HG02852 (cell line): ENCODE data around the gene ADAM10.

Experiments
- ATAC-seq: cut with Tn5 transposase; IDR thresholded peaks from one replicate; pipeline ENCODE4 v1.9.1; 2021; ENCODE audit warnings: mild to moderate bottlenecking, moderate library complexity; ENCODE audit not compliant: unreplicated experiment

ADAM10 gene

DNA sequence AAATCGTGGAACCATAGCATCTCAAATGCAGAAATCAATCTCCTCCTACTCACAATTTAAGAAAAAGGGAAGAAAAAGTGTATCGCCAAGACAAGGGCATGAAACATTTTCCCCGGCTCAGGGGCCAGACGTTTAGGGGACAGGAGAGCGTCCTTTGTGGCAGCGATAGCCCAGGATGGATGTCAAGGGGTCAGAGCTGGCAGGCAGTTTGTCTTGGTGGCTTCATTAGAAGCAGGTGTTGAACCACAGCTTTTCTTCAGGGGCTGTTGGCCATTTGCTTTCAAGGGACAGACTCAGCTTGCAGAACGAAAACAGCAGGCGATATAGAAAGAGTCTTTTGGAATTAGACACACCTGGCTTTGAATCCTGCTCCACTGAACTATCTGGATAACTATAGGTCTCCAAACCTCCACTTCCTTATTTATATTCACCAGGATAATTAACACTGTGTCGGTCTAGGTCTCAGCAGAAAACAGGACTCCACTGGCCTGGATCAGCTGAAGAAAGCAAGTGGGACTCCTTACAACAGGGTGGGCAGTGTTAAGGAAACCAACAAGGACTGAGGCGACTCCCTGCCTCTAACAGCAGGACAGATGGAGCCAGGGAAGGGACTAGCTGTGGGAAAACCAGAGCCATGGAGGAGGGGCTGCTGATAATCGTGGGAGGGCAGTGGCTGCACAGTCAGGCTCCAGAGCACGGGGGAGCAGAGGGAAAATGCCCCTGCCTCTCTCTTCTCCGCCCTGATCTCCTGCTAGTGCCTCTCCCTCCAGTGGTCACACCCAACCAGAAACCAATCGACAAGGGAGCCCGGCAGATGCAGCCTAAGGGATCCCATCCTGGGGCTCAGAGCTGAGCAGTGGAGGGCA, 194.1 kb downstream of the ADAM10 start:
- ATAC-seq = no peak

DNA sequence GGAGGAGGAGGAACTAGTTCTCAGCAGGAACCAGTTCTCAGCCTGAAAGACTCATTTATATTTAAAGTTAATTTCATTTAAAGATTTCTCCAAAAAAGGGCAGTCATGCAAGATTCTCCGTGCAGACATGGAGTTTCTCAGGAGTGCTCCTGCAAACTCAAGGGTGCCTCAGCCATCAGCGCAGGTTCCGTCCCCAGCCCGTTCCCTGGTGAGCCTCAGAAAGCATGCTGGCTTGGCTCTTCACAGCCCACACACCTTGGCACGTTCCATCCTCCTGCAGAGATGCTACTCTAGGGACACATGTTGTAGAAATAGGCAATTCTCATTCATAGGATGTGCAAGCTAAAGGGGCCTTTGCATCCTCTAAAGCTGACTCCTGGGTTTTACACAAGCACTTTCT, 194.7 kb downstream of the ADAM10 start:
- ATAC-seq = no peak

DNA sequence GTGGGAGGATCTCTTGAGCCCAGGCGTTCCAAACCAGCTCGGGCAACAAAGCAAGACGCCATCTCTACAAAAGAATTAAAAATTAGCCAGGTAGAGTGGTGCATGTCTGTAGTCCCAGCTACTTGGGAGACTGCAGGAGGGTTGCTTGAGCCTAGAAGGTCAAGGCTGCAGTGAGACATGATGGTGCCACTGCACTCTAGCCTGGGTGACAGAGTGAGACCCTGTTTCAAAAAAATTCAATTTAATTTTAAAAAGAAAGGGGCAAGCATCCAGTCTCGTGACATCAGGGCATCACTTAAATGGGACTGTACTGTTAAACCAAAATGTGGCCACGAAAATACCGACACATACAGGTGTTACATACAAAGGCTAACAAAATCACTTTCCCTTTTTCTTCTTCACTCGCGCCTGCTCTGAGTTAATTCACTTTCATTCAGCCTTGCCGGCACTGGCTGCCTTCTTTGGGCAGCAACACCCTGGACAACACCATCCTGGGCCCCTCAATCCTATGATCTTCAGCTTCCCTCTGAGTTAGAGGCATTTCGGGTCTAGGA, 196.1 kb downstream of the ADAM10 start:
- ATAC-seq = no peak

DNA sequence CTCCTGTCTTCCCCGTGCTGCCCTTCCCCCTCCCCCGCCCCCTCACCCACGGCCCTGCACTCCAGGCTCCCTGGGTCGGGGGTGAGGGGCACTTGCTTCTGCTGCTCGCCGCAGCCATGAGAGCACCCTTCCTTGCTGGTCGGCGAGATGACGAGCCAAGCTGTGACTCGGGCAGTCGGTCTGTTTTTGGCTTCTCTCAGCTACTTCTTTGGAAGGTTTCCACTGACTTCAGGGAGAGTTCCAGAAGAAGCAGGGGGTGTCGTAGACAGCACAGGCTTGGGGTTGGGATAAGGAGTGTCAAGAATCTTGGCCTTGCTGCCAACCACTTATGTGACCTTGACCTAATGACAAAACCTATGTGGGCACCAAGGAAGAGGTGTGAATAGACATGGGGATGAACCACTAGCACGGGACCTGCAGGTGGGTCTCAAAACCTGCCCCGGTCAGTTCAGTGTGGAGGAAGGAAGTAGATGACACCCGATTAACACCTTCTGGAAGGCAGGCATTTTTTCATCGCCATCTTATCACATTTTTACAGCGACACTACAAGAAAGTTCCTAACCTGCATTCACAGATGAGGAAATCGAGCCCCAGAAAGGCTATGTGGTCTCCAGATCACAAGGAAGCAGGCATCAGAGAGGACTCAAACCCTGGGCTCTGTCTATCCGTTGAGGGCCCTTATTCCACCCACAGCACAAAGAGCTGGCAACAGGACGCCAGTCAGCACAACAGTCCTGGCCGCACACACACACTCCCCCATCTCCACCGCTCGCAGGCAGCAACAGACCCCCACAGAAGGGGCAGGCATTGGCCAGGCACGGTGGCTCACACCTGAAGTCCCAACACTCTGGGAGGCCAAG, 196.8 kb downstream of the ADAM10 start:
- ATAC-seq = no peak

DNA sequence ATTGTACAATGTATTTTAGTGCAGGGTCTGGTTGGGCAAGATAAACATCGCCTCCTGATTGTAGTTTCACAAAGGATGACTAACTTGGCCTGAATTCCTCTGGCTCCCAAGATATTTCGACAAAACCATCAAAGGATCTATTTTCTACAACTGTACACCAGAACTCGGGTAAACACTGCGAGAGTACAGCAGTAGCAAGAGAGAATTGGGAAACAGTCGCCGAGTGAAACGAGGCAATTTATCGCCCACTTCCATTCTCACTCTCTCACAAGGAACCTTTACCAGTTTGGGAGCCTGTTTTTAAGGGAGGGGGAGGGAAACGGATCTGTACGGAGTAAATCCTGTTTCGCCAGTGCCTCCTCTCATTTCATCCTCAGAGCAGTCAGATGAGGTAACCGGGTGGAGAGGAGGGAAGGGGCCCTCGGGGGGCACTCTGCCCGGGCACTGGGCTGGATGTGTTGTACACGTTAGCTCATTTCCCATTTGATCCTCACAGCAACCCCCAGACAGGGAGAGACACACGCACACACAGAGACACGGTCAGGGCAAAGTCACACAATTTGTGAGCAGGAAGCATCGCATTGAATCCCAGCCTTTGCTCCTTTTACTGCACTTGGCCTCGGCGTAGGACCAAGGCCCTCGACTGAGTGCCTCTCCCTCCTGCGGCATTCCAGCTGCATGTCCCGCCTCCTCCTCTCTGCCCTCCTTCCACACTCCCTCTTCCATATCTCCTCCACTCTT, 197.6 kb downstream of the ADAM10 start:
- ATAC-seq = no peak

DNA sequence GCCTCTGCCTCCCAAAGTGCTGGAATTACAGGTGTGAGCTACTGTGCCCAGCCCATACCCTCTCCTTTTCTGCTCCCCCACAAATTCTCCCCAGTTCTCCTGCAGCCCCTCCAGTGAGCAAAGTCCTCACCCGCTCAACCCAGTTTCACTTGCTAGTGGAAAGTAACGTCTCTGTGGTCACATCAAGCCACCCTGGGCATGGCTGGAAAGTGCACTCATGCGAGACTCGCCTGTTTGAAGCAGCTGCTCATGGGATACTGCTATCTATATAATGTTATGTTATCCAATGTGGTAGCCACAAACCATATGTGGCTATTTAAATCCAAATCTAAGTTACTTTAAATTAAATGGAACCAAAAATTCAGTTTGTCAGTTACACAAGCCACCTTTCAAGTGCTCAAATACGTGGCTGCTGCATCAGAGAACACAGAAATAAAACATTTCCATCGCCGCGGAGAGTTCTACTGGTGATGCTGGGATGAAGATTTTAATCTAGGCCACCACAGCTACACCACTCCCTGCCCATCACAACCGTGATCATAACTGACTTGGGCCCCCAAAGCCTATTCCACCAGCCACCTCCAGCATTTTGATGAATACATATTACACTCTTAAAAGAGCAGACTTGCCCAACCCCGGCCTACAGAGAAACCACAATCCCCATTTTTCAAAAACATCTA, 198.3 kb downstream of the ADAM10 start:
- no peak for ATAC-seq

DNA sequence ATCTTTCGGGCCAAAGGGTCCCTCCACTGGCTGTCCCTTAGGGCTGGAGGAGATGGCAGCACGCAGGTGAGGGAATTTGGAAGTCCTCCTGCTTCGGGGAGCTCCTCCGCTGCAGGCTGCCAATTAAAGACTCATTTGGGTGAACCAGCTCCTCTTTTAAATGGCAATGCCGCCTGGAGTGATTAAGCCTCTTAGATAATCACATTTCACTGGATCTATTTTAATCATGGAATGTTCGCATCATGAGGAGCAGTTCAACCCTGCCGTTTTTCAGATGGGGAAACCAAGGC, 199.8 kb downstream of the ADAM10 start:
- no peak for ATAC-seq

DNA sequence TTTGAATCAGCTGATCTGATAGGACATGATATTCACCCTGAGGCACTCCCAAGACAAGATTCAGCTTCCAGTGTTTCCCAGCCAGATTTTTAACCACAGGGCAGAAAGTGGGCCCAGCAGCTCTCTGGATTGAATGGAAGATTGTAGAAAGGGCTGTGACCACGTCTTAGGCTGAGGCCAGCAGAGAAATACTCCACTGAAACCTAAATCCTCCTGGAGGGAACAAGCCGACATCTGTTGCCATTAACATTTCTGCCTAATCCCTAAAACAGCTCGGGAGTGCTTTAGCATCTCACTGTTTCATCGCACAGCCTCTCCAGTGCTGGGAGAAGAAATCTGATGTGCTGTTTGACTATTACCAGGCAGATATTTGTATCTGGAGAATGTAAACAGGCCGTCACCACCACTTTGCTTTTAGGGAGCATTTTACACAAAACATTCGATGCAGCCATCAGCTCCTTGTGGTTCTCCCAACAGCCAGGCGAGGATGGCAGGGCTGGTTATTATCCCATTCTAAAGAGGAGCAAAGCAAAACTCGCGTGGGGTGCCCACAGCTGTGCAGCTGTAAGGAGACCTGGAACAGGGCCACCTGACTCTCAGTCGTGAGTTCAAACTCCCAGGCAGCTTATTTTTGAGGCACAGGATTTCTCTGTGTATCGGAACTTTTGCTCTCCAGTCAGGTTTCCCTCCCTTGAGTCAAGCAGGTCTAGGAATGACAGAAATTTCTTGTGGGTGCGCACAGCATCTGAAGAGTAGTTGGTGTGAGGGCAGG, 200.3 kb downstream of the ADAM10 start:
- ATAC-seq = no peak

DNA sequence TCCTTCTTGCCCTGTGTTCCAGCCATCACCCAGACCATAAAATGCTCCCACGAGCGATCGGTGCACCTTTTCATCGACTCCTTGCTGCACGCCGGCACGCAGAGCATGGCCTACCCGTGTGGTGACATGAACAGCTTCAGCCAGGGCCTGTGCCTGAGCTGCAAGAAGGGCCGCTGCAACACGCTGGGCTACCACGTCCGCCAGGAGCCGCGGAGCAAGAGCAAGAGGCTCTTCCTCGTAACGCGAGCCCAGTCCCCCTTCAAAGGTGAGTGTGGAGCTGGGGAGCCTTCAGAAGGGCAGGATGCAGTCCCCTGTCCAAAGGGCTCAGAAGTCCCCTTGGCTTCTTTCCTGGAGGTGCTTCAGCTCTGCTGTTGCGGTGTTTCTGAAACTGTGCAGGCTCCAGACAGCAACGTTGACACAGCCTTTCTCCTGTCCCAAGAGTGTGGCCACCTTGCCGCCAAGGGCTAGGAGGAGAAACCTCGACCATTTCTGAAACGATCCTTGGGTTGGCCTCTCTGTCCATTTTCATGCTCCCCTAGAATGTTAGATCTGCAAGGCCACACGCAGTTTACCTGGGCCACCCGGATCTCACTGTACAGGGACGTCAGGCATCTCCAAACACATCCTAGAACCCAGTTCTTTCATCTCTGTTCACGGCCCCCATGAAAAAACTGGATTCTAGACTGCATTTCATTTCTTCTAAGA, 201.0 kb downstream of the ADAM10 start:
- ATAC-seq = no peak

DNA sequence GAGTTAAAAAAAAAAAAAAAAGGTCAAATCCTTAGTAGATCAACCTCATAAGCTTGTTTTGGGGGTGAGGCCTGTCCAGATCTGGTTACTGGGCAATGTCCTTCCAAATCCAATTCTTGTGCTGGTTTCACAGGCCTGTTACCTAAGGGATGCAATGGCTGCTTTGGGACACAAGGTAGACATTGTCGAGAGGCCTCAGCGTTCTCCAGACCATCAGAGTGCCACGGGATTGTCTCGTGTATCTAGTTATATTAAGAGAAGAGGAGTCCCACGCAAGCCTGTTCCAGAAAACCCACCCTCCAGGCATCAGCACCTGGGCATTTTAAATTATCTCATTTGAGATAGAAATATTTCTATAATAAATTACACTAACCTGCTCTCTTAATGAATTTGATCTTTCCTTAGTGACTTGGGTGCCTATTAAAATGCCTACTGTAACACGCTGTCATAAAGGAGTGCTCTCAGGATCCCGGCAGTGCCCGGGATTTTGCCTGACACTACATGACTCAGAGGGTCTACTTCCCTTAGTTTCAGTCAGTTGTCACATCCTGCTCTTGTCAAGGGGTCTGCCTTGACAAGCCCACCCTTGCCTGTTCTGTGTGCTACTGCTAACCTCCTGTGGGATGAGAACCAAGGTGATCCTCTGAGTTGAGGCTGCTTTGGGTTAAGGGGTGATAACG, 201.7 kb downstream of the ADAM10 start:
- no peak for ATAC-seq

DNA sequence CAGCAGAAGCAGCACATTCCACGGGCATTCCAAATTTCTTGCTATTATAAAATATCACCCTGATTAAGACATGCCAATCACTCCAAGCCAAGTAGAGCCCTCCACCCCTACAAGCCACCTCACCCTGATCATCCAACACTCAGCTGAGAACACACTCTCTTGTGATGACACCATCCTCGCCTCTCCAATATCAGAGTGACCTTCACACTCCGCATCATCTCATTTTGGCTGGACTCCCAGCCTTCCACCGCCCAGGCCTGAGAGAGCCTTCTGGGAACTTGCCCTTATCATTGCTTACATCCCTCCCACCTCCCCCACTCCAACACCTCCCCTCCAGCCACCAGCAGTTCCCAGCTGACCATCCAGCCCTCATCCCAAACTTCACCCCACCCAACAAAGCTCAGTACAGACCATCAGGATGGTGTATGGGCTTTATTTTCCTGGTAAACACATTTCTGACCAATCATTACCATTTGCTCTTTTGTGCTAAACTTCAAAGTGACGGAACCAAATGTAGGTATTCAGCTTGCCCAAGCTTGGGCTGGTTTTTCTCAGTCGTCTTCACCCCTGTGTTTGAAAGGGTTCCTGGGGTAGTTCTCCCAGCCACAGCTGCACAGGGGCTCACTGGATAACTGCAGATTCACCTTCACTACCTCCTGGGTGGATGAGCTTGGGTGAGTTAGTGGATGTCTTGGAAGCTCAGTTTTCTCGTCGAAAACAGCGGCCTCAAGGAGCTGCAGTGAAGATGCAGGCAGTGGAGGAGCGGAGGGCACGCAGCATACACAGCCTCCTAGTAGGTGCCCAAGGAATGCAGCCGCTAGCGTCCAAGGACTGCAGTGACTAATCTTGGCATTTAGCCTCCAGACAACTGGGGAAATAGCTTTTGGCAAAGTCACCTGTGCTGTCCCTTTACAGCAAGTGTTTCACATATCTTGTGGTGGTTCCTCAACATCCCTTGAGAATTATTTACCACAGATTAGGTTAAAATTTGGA, 202.6 kb downstream of the ADAM10 start:
- no peak for ATAC-seq

DNA sequence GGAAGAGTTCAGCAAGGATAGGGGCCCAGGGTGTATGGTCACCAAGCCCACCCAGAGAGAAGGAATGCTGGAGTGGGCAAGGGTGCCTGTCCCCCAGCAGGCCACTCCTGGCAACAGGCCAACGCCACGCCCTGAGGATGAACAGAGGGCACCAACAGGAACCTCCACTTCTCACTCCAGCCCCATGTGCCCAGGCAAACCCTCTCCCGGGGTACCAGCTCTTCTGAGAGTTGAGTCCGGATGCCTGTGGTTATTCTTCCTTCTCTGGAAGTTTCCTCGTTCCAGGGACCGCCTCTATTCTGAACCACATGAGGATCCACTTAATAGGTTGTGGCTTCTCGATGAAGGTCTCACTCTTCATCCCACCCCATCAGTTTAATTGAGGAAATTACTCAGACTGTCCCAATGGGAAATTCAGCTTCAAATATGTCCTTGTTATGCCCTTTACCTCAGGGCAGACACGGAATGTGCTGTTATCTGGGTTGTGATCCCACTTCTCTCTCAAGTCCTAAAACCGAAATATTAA, 203.4 kb downstream of the ADAM10 start:
- no peak for ATAC-seq

DNA sequence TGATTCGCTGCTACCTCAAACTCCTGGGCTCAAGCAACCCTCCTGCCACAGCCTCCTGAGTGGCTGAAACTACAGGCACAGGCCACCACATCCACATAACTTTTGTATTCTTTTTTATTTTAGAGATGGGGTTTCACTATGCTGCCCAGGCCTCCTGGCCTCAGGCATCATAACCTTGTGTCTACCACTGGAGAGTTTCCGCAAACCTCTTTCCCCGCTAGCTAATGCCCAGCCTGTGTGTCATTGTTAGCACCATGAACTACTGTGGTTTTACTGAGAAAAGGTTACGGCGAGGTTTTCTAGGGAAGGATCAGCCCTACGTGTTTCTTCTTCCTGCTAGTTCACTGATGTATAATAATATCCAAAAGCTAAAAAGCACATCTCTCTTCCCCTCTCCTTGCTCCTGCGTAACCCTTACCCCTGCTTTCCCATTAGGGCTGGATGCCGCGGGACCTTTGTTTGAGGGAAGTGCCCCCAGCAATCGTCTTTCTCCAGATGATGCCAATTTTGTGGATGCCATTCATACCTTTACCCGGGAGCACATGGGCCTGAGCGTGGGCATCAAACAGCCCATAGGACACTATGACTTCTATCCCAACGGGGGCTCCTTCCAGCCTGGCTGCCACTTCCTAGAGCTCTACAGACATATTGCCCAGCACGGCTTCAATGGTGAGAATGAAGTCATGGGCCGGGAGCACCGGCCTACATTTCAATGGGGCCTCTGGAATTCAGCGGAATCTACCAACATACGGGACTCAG, 204.0 kb downstream of the ADAM10 start:
- ATAC-seq = no peak

DNA sequence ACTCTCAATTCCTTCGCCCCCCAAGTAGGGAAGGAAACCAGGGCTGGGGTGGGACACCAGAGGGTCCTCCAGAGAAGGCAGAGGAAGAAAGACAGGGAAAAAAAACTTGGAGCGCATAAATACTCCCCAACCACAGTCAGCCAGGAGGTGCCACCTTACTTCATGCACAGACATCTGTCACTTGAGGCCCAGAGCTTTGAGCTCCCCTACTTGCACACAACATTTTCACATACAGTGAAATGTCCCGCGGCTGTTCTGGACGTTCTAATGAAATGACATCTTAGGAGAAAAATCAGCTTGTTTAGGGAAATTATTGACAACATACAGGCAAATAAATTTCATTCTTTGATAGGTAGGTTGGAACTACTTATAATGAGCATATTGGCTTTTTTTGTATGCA, 204.8 kb downstream of the ADAM10 start:
- no peak for ATAC-seq

DNA sequence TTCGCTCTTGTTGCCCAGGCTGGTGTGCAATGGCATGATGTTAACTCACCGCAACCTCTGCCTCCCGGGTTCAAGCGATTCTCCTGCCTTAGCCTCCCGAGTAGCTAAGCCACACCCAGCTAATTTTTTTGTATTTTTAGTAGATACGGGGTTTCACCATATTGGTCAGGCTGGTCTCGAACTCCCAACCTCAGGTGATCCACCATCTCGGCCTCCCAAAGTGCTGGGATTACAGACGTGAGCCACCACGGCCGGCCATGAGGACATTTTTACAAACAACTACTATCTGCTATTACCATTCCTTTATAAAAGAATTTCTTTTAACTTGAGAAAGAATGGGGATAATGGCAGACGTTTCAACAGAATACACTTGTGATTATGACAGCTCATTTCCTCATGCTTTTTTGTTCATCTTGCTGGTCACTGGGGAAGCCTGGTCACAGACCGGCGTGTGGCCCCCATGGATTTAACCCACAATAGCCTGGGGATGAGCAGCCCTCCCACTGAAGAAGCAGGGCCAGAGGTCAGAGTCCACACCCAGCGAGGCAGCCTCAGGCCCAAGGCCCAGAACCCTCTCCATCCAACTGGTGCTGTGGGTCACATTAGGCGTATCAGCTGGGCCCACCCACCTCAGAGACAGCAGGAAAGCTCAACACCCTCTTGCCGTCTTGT, 205.7 kb downstream of the ADAM10 start:
- no peak for ATAC-seq
